ENCODE data around the gene GTPBP3. TPM values are rescaled to one million over a fixed set of nuclear protein-coding genes. Genes with fewer than 3 reads are reported as not detected.

Gene GTPBP3
- total and polyA plus RNA-seq, 2 of the 8 experiments (the other 6 are each of a cell fraction or from before 2014, with no cell fraction given): 30.4 to 56.0 TPM

DNA sequence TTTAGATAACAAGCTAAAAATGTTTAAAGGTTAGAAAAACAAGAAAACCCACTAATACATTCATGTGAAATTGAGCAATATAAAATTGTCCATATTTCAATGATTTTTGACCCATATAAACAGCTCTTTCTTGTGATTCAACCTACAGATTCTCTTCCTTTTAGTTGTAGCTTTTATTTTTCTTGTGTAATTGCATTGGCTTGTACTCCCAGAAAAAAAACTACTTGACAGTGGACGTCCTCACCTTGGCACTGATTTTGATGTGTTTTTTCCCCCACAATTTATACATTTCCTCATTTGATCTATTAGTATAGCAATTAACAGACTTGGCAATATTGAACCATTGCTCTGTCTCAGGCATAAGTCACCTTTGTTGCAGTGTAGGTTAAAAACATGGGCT is 51.9 kb downstream of the GTPBP3 start (continued):
- no peak for TF ChIP-seq EGR1 (IDR thresholded peaks at IDR 0.05; ENCODE audit: borderline replicate concordance, low read depth, low read length)
